OCI-LY3 (cell line): ENCODE results near the gene ARPC3.

Experiments
- H2AFZ ChIP-seq: fragments of 200-600, 300-600 bp; shearing (Covaris generic); 2 replicates; pipeline ENCODE4 v1.6.0; 2014; ENCODE audit warnings: antibody characterized with exemption, low read depth, low read length
- H3K27ac ChIP-seq: fragments of 200-600, 300-600 bp; sonication (generic); 2 replicates; pipeline ENCODE4 v1.5.1; 2014; ENCODE audit warnings: mild to moderate bottlenecking, low read length, moderate library complexity, mixed read lengths
- H3K27me3 ChIP-seq: fragments of 200-600, 300-600 bp; sonication (generic); 2 replicates; pipeline ENCODE4 v1.6.1; 2014; ENCODE audit warnings: low read depth, low read length, mixed read lengths
- H3K36me3 ChIP-seq: fragments of 200-600, 300-600 bp; sonication (generic); replicated peaks from 2 replicates; pipeline ENCODE3; 2014; ENCODE audit warnings: low read depth, low read length, mixed read lengths
- H3K4me1 ChIP-seq: fragments of 300-600, 200-600 bp; sonication (generic); 2 replicates; pipeline ENCODE4 v1.6.1; 2014; ENCODE audit warnings: low read length, mixed read lengths
- H3K4me2 ChIP-seq: fragments of 200-600, 300-600 bp; sonication (generic); 2 replicates; pipeline ENCODE4 v1.6.1; 2014; ENCODE audit warnings: low read length, mixed read lengths
- H3K4me3 ChIP-seq: fragments of 300-600, 200-600 bp; sonication (generic); 2 replicates; pipeline ENCODE4 v1.5.1; 2014; ENCODE audit warnings: antibody characterized with exemption, mild to moderate bottlenecking, low read length, moderate library complexity
- H3K79me2 ChIP-seq: fragments of 300-600, 200-600 bp; shearing (Covaris generic); 2 replicates; pipeline ENCODE4 v1.6.1; 2014; ENCODE audit warnings: mild to moderate bottlenecking, low read length, mixed read lengths
- H3K9ac ChIP-seq: fragments of 300-600, 200-600 bp; shearing (Covaris generic); 2 replicates; pipeline ENCODE4 v1.6.0; 2014; ENCODE audit warnings: mild to moderate bottlenecking, low read length, moderate library complexity
- H3K9me3 ChIP-seq: fragments of 200-600, 300-600 bp; shearing (Covaris generic); 2 replicates; pipeline ENCODE4 v1.6.1; 2014; ENCODE audit warnings: low read length, mixed read lengths; ENCODE audit not compliant: insufficient read depth
- H4K20me1 ChIP-seq: fragments of 200-600, 300-600 bp; sonication (generic); 2 replicates; pipeline ENCODE4 v1.6.1; 2016; ENCODE audit warnings: low read length, mixed read lengths; ENCODE audit not compliant: insufficient read depth
- CTCF ChIP-seq: fragments of 200-600, 300-600 bp; sonication (generic); IDR thresholded peaks from 2 replicates; pipeline ENCODE4 v1.5.1; 2014; ENCODE audit warnings: antibody characterized with exemption, low read length, low read depth
- EZH2phosphoT487 ChIP-seq: fragments of 200-600 bp; shearing (Covaris generic); IDR thresholded peaks from 2 replicates; pipeline ENCODE4 v1.6.1; 2018; ENCODE audit warnings: antibody characterized with exemption, mixed run types, low read depth

The ARPC3 gene

GRCh38 chr12:110449799-110450497 lies at the start of gene ARPC3:
TSS of gene ARPC3 (minus strand) at chr12:110450337. CDS start at chr12:110450260, 77 bp downstream.
- Histone ChIP-seq H2AFZ (peak within 1 kb of the TSS; percentile 83), H3K4me3 (peak within 1 kb of the TSS; percentile 98), H3K4me2 (peak within 1 kb of the TSS; percentile 78), H4K20me1 (peaks cover 6% of the 10 kb centered on the region; the same call in 1 of the 2 replicates), H3K79me2 (peaks cover 49% of the 10 kb centered on the region), H3K36me3 (peaks cover 34% of the 10 kb centered on the region), H3K9ac (peak within 1 kb of the TSS; percentile 98), H3K4me1 (peaks cover 12% of the 10 kb centered on the region), H3K27me3 (no peaks in the 10 kb centered on the region), H3K27ac (peak within 1 kb of the TSS; percentile 95), H3K9me3 (no peaks in the 10 kb centered on the region)
- TF ChIP-seq CTCF (peak; percentile 78), EZH2phosphoT487 (no peak)

GRCh38 chr12:110498984-110499706 lies 49.0 kb upstream of the ARPC3 start:
- Histone ChIP-seq H3K9ac (no peak overlapping the region), H3K36me3 (peaks cover 27% of the 10 kb centered on the region), H2AFZ (no peak overlapping the region), H3K27ac (no peak overlapping the region), H3K9me3 (no peaks in the 10 kb centered on the region), H3K79me2 (peaks cover 40% of the 10 kb centered on the region), H4K20me1 (no peaks in the 10 kb centered on the region), H3K4me1 (peaks cover 18% of the 10 kb centered on the region), H3K27me3 (no peaks in the 10 kb centered on the region), H3K4me3 (no peak overlapping the region), H3K4me2 (no peak overlapping the region)
- TF ChIP-seq CTCF (no peak), EZH2phosphoT487 (no peak)

GRCh38 chr12:110475426-110475825 lies 25.3 kb upstream of the ARPC3 start:
- Histone ChIP-seq H3K36me3 (peaks cover 17% of the 10 kb centered on the region), H3K79me2 (peaks cover 19% of the 10 kb centered on the region), H3K4me3 (no peak overlapping the region), H3K9me3 (no peaks in the 10 kb centered on the region), H2AFZ (no peak overlapping the region), H3K27ac (no peak overlapping the region), H3K4me2 (no peak overlapping the region), H3K27me3 (no peaks in the 10 kb centered on the region), H3K4me1 (peaks cover 13% of the 10 kb centered on the region), H4K20me1 (no peaks in the 10 kb centered on the region), H3K9ac (no peak overlapping the region)
- TF ChIP-seq EZH2phosphoT487 (no peak), CTCF (no peak)
